OCI-LY7 (cell line): ENCODE results near the gene DIS3L. TPM values are rescaled to one million over a fixed set of nuclear protein-coding genes. Genes with fewer than 3 reads are reported as not detected.
"Not testable (repeated sequence)": the region's sequence is repeated elsewhere in the genome, so short reads cannot be mapped to it uniquely, and the experiment has no call there.

Experiments
- BruUV-seq: library from RNA; stranded (reverse); fragments of 400-500 nt; replicated peaks from 2 replicates; lab custom pipeline; 2021; lab: Mats Ljungman, UMichigan
- CTCF ChIA-PET: fragments of 300-600 bp; sonication (Branson Sonifier 250); formaldehyde crosslinking; loops from one replicate; lab custom pipeline; 2022; ENCODE audit warnings: antibody characterized with exemption; ENCODE audit not compliant: unreplicated experiment; lab: Charles Lee
- POLR2A ChIA-PET: fragments of 300-600 bp; sonication (Branson Sonifier 250); formaldehyde crosslinking; loops from one replicate; lab custom pipeline; 2022; ENCODE audit warnings: antibody characterized with exemption; lab: Charles Lee
- DNase-seq: peaks from one replicate; pipeline ENCODE4 v3.0.0-alpha.2; 2015; ENCODE audit warnings: low spot score
- H2AFZ ChIP-seq: fragments of 200-600 bp; sonication (generic), shearing (Covaris generic); 2 replicates; pipeline ENCODE4 v1.6.1; 2014; ENCODE audit warnings: mild to moderate bottlenecking, antibody characterized with exemption, low read length, moderate library complexity
- H3K27ac ChIP-seq: fragments of 200-600 bp; sonication (generic); 2 replicates; pipeline ENCODE4 v1.5.1; 2014; ENCODE audit warnings: mixed run types, low read depth, mild to moderate bottlenecking, moderate library complexity, low read length, inconsistent platforms; ENCODE audit not compliant: poor library complexity, severe bottlenecking
- H3K36me3 ChIP-seq: fragments of 200-600 bp; sonication (generic); 2 replicates; pipeline ENCODE4 v1.6.1; 2014; ENCODE audit warnings: mild to moderate bottlenecking, antibody characterized with exemption, low read length, moderate library complexity, mixed read lengths; ENCODE audit not compliant: insufficient read depth
- H3K4me1 ChIP-seq: fragments of 200-600 bp; sonication (generic); 2 replicates; pipeline ENCODE4 v1.5.1; 2014; ENCODE audit warnings: mild to moderate bottlenecking, low read length; ENCODE audit not compliant: insufficient read depth, poor library complexity, severe bottlenecking
- H3K4me2 ChIP-seq: fragments of 200-600 bp; sonication (generic); 2 replicates; pipeline ENCODE4 v1.6.1; 2014; ENCODE audit warnings: mild to moderate bottlenecking, low read length
- H3K4me3 ChIP-seq: fragments of 200-600 bp; sonication (generic); 2 replicates; pipeline ENCODE4 v1.5.1; 2014; ENCODE audit warnings: mild to moderate bottlenecking, low read depth, low read length; ENCODE audit not compliant: poor library complexity, severe bottlenecking
- H3K79me2 ChIP-seq: fragments of 200-600 bp; sonication (generic); 2 replicates; pipeline ENCODE4 v1.6.1; 2016; ENCODE audit warnings: low read depth, mild to moderate bottlenecking, low read length, moderate library complexity, mixed read lengths; ENCODE audit not compliant: insufficient read depth
- H3K9me2 ChIP-seq: fragments of 200-600 bp; sonication (generic); 2 replicates; pipeline ENCODE4 v1.6.1; 2016; ENCODE audit warnings: mild to moderate bottlenecking, low read length, mixed read lengths; ENCODE audit not compliant: insufficient read depth
- H3K9me3 ChIP-seq: fragments of 200-600 bp; sonication (generic); 2 replicates; pipeline ENCODE4 v1.6.1; 2014; ENCODE audit warnings: mild to moderate bottlenecking, mixed run types, low read length, mixed read lengths
- H4K20me1 ChIP-seq: fragments of 200-600 bp; sonication (generic); 2 replicates; pipeline ENCODE4 v1.6.1; 2014; ENCODE audit warnings: mild to moderate bottlenecking, antibody characterized with exemption, low read length, moderate library complexity, mixed read lengths; ENCODE audit not compliant: insufficient read depth
- EZH2phosphoT487 ChIP-seq: fragments of 200-600 bp; sonication (generic); IDR thresholded peaks from 2 replicates; pipeline ENCODE4 v1.6.1; 2018; ENCODE audit warnings: low read depth, borderline replicate concordance, mild to moderate bottlenecking, mixed run types, antibody characterized with exemption, low read length, moderate library complexity, mixed read lengths
- intact Hi-C: fragments of 100-400 bp; cut with micrococcal nuclease; formaldehyde crosslinking; loops from one replicate; pipeline ENCODE4 v1.10.0; 2022; ENCODE audit not compliant: unreplicated experiment
- total RNA-seq, 2 experiments: library from RNA; depleted of rRNA in 1 of 2; stranded (reverse); fragments of >200 nt in 1 of 2; shearing (Covaris generic) in 1 of 2; gene quantifications; 2 replicates each; pipeline ENCODE4 v1.2.3, GENCODE V29; 2014 to 2022
- TF ChIP-seq, protein P1 (sequence below): fragments of 200-600 bp; sonication (generic); conservative IDR thresholded peaks from 2 replicates; pipeline ENCODE4 v1.5.1; 2014; ENCODE audit warnings: mild to moderate bottlenecking, antibody characterized with exemption, low read length, moderate library complexity, mixed read lengths

DIS3L gene
- total RNA-seq, 2 experiments from 2014 or later, result 33.9 to 67.6 TPM

DNA sequence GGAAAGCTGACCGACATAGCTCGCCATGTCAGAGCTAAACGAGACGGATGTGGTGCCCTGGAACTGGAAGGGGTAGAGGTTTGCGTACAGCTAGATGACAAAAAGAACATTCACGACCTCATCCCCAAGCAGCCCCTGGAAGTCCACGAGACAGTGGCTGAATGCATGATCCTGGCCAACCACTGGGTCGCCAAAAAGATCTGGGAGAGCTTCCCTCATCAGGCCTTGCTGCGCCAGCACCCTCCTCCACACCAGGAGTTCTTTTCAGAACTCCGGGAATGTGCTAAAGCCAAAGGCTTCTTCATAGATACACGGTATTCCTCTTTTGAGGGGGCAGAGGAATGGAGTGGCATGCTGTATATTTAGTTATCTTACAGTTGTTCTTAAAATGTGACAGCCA, 32.7 kb downstream of the DIS3L start:
- H3K4me1 ChIP-seq, result no peaks in the 10 kb centered on the region
- no peak for DNase-seq
- ChIA-PET POLR2A (no interaction called here), CTCF (no interaction called here)
- no peaks in the 10 kb centered on the region for H4K20me1 ChIP-seq
- H3K27ac ChIP-seq, result no peak overlapping the region
- no peak overlapping the region for H3K4me3 ChIP-seq
- H3K9me2 ChIP-seq, result no peaks in the 10 kb centered on the region
- intact Hi-C loops, result no loop called here
- BruUV-seq, result no TSS peak
- no peaks in the 10 kb centered on the region for H3K79me2 ChIP-seq
- no peak overlapping the region for H3K4me2 ChIP-seq
- no peaks in the 10 kb centered on the region for H3K9me3 ChIP-seq
- TF ChIP-seq, protein P1, sequence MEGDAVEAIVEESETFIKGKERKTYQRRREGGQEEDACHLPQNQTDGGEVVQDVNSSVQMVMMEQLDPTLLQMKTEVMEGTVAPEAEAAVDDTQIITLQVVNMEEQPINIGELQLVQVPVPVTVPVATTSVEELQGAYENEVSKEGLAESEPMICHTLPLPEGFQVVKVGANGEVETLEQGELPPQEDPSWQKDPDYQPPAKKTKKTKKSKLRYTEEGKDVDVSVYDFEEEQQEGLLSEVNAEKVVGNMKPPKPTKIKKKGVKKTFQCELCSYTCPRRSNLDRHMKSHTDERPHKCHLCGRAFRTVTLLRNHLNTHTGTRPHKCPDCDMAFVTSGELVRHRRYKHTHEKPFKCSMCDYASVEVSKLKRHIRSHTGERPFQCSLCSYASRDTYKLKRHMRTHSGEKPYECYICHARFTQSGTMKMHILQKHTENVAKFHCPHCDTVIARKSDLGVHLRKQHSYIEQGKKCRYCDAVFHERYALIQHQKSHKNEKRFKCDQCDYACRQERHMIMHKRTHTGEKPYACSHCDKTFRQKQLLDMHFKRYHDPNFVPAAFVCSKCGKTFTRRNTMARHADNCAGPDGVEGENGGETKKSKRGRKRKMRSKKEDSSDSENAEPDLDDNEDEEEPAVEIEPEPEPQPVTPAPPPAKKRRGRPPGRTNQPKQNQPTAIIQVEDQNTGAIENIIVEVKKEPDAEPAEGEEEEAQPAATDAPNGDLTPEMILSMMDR, result no peak
- no peak for TF ChIP-seq EZH2phosphoT487
- H3K36me3 ChIP-seq, result peaks cover 98% of the 10 kb centered on the region
- no peak overlapping the region for H2AFZ ChIP-seq

DNA sequence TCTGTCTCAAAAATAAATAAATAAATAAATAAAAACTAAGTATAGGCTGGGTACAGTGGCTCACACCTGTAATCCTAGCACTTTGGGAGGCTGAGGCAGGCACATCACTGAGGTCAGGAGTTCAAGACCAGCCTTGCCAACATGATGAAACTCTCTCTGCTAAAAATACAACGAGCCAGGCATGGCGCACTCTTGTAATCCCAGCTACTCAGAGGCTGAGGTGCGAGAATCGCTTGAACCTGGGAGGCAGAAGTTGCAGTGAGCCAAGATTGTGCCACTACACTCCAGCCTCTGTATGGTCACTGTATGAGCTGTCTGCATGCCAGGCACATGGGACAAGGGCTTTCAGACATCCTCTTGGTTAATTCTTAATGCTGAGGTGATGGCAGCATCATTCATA, 34.4 kb downstream of the DIS3L start:
- BruUV-seq, result no TSS peak
- intact Hi-C loops, result no loop called here
- DNase-seq, result no peak
- no peaks in the 10 kb centered on the region for H3K9me2 ChIP-seq
- CTCF ChIA-PET, result no interaction called here
- H2AFZ ChIP-seq, result no peak overlapping the region
- H3K79me2 ChIP-seq, result no peaks in the 10 kb centered on the region
- no peak overlapping the region for H3K4me3 ChIP-seq
- H3K9me3 ChIP-seq, result no peaks in the 10 kb centered on the region
- POLR2A ChIA-PET, result no interaction called here
- no peaks in the 10 kb centered on the region for H4K20me1 ChIP-seq
- TF ChIP-seq, protein P1, result no peak
- TF ChIP-seq EZH2phosphoT487, result no peak
- no peak overlapping the region for H3K4me2 ChIP-seq
- H3K4me1 ChIP-seq, result no peaks in the 10 kb centered on the region
- H3K27ac ChIP-seq, result no peak overlapping the region
- H3K36me3 ChIP-seq, result peaks cover 97% of the 10 kb centered on the region

DNA sequence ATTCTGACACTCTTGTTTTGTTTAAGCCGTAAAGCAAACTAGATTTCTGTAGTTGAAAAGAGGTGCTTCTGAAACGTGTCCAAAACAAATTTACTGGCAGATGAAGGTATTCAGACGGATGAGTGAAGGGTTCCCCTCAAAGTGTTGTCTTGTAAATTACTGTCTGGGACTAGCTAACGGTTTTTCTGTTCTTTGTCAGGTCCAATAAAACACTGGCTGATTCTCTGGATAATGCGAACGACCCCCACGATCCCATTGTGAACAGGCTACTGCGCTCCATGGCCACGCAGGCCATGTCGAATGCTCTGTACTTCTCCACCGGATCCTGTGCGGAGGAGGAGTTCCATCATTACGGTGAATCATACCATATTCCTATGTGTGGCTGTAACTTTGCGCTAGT, 35.4 kb downstream of the DIS3L start:
- BruUV-seq, result no TSS peak
- H3K9me3 ChIP-seq, result no peaks in the 10 kb centered on the region
- TF ChIP-seq EZH2phosphoT487, result no peak
- TF ChIP-seq, protein P1, result no peak
- H3K36me3 ChIP-seq, result peaks cover 97% of the 10 kb centered on the region
- H4K20me1 ChIP-seq, result no peaks in the 10 kb centered on the region
- DNase-seq, result no peak
- H3K4me2 ChIP-seq, result no peak overlapping the region
- no peaks in the 10 kb centered on the region for H3K9me2 ChIP-seq
- intact Hi-C loops, result no loop called here
- CTCF ChIA-PET, result no interaction called here
- no peak overlapping the region for H3K4me3 ChIP-seq
- no peak overlapping the region for H2AFZ ChIP-seq
- POLR2A ChIA-PET, result no interaction called here
- H3K27ac ChIP-seq, result no peak overlapping the region
- H3K79me2 ChIP-seq, result no peaks in the 10 kb centered on the region
- no peaks in the 10 kb centered on the region for H3K4me1 ChIP-seq

DNA sequence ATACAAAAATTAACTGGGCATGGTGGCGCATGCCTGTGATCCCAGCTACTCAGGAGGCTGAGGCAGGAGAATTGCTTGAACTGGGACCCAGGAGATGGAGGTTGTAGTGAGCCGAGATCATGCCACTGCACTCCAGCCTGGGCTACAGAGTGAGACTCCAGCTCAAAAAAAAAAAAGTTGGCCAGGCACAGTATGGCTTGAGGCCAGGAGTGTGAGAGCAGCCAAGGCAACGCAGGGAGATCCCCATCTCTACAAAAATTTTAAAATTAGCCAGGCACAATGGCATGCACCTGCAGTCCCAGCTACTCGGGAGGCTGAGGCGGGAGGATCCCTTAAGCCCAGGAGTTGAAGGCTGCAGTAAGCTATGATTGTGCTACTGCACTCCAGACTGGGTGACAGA, 55.2 kb downstream of the DIS3L start:
- BruUV-seq, H3K9me2 ChIP-seq, H3K9me3 ChIP-seq, H3K4me3 ChIP-seq, H3K27ac ChIP-seq, H3K79me2 ChIP-seq, H3K4me1 ChIP-seq, H2AFZ ChIP-seq, DNase-seq, intact Hi-C loops, H3K4me2 ChIP-seq, H4K20me1 ChIP-seq: not testable (repeated sequence)
- peaks cover 99% of the 10 kb centered on the region for H3K36me3 ChIP-seq
- ChIA-PET POLR2A (interaction anchor here (0.6 kb wide), 1 partner anchor 9 kb away, joined by 5 read pairs; no protein-coding TSS in a partner anchor), CTCF (interaction anchor here (0.6 kb wide), 1 partner anchor 727 kb away, joined by 3 read pairs; no protein-coding TSS in a partner anchor)
